HepG2 (cell line): ENCODE measurements around the gene MC1R. TPM values are rescaled to one million over a fixed set of nuclear protein-coding genes. Genes with fewer than 3 reads are reported as not detected.
A peak's percentile ranks its signal among the peaks of the same experiment; 100 is the strongest.

Source experiments
- ATAC-seq: fragments of 200-7000 bp; cut with Tn5 transposase; 3 replicates; pipeline ENCODE4 v1.9.1; 2020; ENCODE audit warnings: mild to moderate bottlenecking, moderate library complexity
- BruUV-seq: library from RNA; stranded (reverse); fragments of 400-500 nt; replicated peaks from 2 replicates; lab custom pipeline; 2021; lab: Mats Ljungman, UMichigan
- CTCF ChIA-PET: fragments of 300-600 bp; formaldehyde crosslinking; extraction: SDS; loops from one replicate; lab custom pipeline; 2021; ENCODE audit warnings: low total read pairs, inconsistent platforms, low intra/inter-chr PET ratio; lab: Yijun Ruan, JAX
- POLR2A ChIA-PET: fragments of 350-600 bp; sonication (Branson Sonifier 250); formaldehyde crosslinking; loops from one replicate; lab custom pipeline; 2020; ENCODE audit warnings: antibody characterized with exemption, inconsistent platforms; lab: Yijun Ruan, JAX
- DNase-seq: peaks from one replicate; pipeline ENCODE4 v3.0.0-alpha.2; 2015; ENCODE audit warnings: low spot score
- FAIRE-seq: peaks from 3 replicates; lab custom pipeline; 2011; peaks lifted over from hg19 to GRCh38; lab: Jason Lieb, UNC
- H2AFZ ChIP-seq: one replicate; pipeline ENCODE4 v1.6.1; 2011; ENCODE audit warnings: low read length, inconsistent platforms
- H3K27ac ChIP-seq: fragments of 300-600 bp; 3 replicates; pipeline ENCODE4 v1.8.0; 2011; ENCODE audit warnings: mixed run types, mild to moderate bottlenecking, mixed read lengths, low read length, inconsistent platforms; ENCODE audit not compliant: insufficient read depth; ENCODE audit errors: extremely low read length
- H3K27me3 ChIP-seq, 2 experiments: fragments of 200-600 bp in 1 of 2; 2 replicates in 1 of 2; 3 replicates in 1 of 2; pipeline versions ENCODE4 v1.6.0 to v1.8.0; 2011; ENCODE audit warnings: low read length in 2 of 2, mild to moderate bottlenecking in 2 of 2, moderate library complexity in 2 of 2, inconsistent platforms in 1 of 2; ENCODE audit not compliant: insufficient read depth in 2 of 2, control insufficient read depth in 1 of 2
- H3K36me3 ChIP-seq, 2 experiments: fragments of 200-600 bp in 1 of 2; replicated peaks in 1 of 2; 2 replicates in 1 of 2; 3 replicates in 1 of 2; pipeline versions ENCODE4 v1.5.1 to v1.8.0; 2011; ENCODE audit warnings: low read length in 2 of 2, inconsistent platforms in 1 of 2; ENCODE audit not compliant: insufficient read depth in 2 of 2, control insufficient read depth in 1 of 2
- H3K4me1 ChIP-seq: 2 replicates; pipeline ENCODE4 v1.5.1; 2012; ENCODE audit warnings: low read length, inconsistent platforms; ENCODE audit not compliant: insufficient read depth
- H3K4me2 ChIP-seq: 2 replicates; pipeline ENCODE4 v1.6.0; 2011; ENCODE audit warnings: low read depth, low read length, inconsistent platforms
- H3K4me3 ChIP-seq, 3 experiments: fragments of 200-600 bp in 1 of 3; sonication (generic), shearing (Covaris generic) in 1 of 3; replicated peaks in 1 of 3; 2 replicates each; pipeline ENCODE4 v1.5.1; 2011 to 2016; ENCODE audit warnings: low read length in 3 of 3, inconsistent platforms in 2 of 3, low read depth in 2 of 3, mild to moderate bottlenecking in 2 of 3, control low read depth in 1 of 3, mixed read lengths in 1 of 3; ENCODE audit not compliant: insufficient read depth in 1 of 3
- H3K79me2 ChIP-seq: one replicate; pipeline ENCODE4 v1.6.1; 2011; ENCODE audit warnings: low read length, inconsistent platforms; ENCODE audit not compliant: insufficient read depth
- H3K9ac ChIP-seq: 2 replicates; pipeline ENCODE4 v1.6.0; 2011; ENCODE audit warnings: mild to moderate bottlenecking, low read depth, low read length, inconsistent platforms; ENCODE audit not compliant: insufficient read depth
- H3K9me3 ChIP-seq: 2 replicates; pipeline ENCODE4 v1.5.1; 2012; ENCODE audit warnings: mild to moderate bottlenecking, low read length
- H4K20me1 ChIP-seq: 2 replicates; pipeline ENCODE4 v1.6.0; 2011; ENCODE audit warnings: inconsistent platforms, mild to moderate bottlenecking, low read length, moderate library complexity; ENCODE audit not compliant: insufficient read depth
- E2F1 ChIP-seq: sonication (generic); formaldehyde crosslinking; IDR thresholded peaks from 2 replicates; pipeline ENCODE4 v1.5.0; 2020; ENCODE audit warnings: missing genetic modification reagents
- LBX2 ChIP-seq: sonication (generic); formaldehyde crosslinking; IDR thresholded peaks from 2 replicates; pipeline ENCODE4 v1.5.0; 2020; ENCODE audit warnings: missing genetic modification reagents, mild to moderate bottlenecking, borderline replicate concordance
- MXI1 ChIP-seq: IDR thresholded peaks from 3 replicates; pipeline ENCODE4 v1.6.1; 2012; ENCODE audit warnings: low read depth, low read length, inconsistent platforms, borderline replicate concordance
- NR2F6 ChIP-seq, 2 experiments: IDR thresholded peaks; 2 replicates each; pipeline ENCODE4 v1.6.1; 2016; ENCODE audit warnings: antibody characterized with exemption in 1 of 2, mild to moderate bottlenecking in 1 of 2
- PAWR ChIP-seq: sonication (generic); formaldehyde crosslinking; IDR thresholded peaks from 2 replicates; pipeline ENCODE4 v1.4.0; 2020; ENCODE audit warnings: missing genetic modification reagents, mild to moderate bottlenecking, borderline replicate concordance
- RFX5 ChIP-seq: IDR thresholded peaks from 2 replicates; pipeline ENCODE4 v1.6.1; 2011; ENCODE audit warnings: low read depth, low read length, improper control_type of control experiment
- ZC3H4 ChIP-seq: sonication (generic); formaldehyde crosslinking; IDR thresholded peaks from 2 replicates; pipeline ENCODE4 v1.4.0; 2020; ENCODE audit warnings: missing genetic modification reagents, borderline replicate concordance
- ZNF235 ChIP-seq: sonication (generic); formaldehyde crosslinking; IDR thresholded peaks from 2 replicates; pipeline ENCODE4 v1.8.1; 2023; ENCODE audit warnings: mild to moderate bottlenecking, missing genetic modification reagents, borderline replicate concordance
- ZNF550 ChIP-seq: sonication (generic); formaldehyde crosslinking; IDR thresholded peaks from 2 replicates; pipeline ENCODE4 v1.4.0; 2020; ENCODE audit warnings: mild to moderate bottlenecking, missing genetic modification reagents, borderline replicate concordance
- ZNF556 ChIP-seq: sonication (generic); formaldehyde crosslinking; IDR thresholded peaks from 2 replicates; pipeline ENCODE4 v1.4.0; 2020; ENCODE audit warnings: mild to moderate bottlenecking, missing genetic modification reagents, borderline replicate concordance
- ZNF564 ChIP-seq: sonication (generic); formaldehyde crosslinking; IDR thresholded peaks from 2 replicates; pipeline ENCODE4 v1.8.1; 2023; ENCODE audit warnings: mild to moderate bottlenecking, missing genetic modification reagents
- ZNF644 ChIP-seq: IDR thresholded peaks from 2 replicates; pipeline ENCODE4 v1.6.1; 2016; ENCODE audit warnings: low read depth
- ZNF724P ChIP-seq: sonication (generic); formaldehyde crosslinking; IDR thresholded peaks from 2 replicates; pipeline ENCODE4 v1.8.0; 2022; ENCODE audit warnings: missing genetic modification reagents, borderline replicate concordance
- WGBS: methylation state at CpG from one replicate; pipeline ENCODE4 v1.1.6; 2017; ENCODE audit warnings: low lambda C conversion rate; 5-methylcytosine and 5-hydroxymethylcytosine counted together
- in situ Hi-C: cut with HindIII; loops from 2 replicates; pipeline ENCODE4 v1.10.0; 2017; ENCODE audit warnings: low pct_unique_long_range_greater_than_20kb; ENCODE audit not compliant: extremely low pct_ligation_motif_present
- intact Hi-C: fragments of 100-400 bp; cut with micrococcal nuclease; formaldehyde crosslinking; loops from one replicate; pipeline ENCODE4 v1.10.0; 2022; ENCODE audit not compliant: unreplicated experiment
- polyA plus RNA-seq, 8 experiments: library from polyadenylated mRNA; depleted of rRNA in 3 of 8; stranded (reverse) in 7 of 8; unstranded in 1 of 8; fragments of >200 nt; fragmentation: Illumina TruSeq in 4 of 8; extraction: Trizol in 4 of 8; gene quantifications; 2 replicates each; pipeline versions ENCODE4 v1.2.1 to v1.2.3, GENCODE V29; 2011 to 2016; ENCODE audit warnings: low read depth in 4 of 8, missing spikeins in 1 of 8, mixed read lengths in 1 of 8; ENCODE audit not compliant: insufficient read depth in 1 of 8
- total RNA-seq, 5 experiments: library from RNA; depleted of rRNA; stranded (reverse); fragments of >200 nt; fragmentation: Illumina TruSeq; extraction: Trizol; gene quantifications; 2 replicates each; pipeline ENCODE4 v1.2.3, GENCODE V29; 2016; ENCODE audit warnings: low read depth in 1 of 5
- TF ChIP-seq, protein P1 (sequence below): sonication (generic); formaldehyde crosslinking; IDR thresholded peaks from 2 replicates; pipeline ENCODE4 v1.4.0; 2020; ENCODE audit warnings: mild to moderate bottlenecking, missing genetic modification reagents, borderline replicate concordance

The MC1R gene
- total and polyA plus RNA-seq, 2 of the 13 experiments (the other 11 are each of a cell fraction or from before 2014, with no cell fraction given) = 9.1 to 14.8 TPM

DNA sequence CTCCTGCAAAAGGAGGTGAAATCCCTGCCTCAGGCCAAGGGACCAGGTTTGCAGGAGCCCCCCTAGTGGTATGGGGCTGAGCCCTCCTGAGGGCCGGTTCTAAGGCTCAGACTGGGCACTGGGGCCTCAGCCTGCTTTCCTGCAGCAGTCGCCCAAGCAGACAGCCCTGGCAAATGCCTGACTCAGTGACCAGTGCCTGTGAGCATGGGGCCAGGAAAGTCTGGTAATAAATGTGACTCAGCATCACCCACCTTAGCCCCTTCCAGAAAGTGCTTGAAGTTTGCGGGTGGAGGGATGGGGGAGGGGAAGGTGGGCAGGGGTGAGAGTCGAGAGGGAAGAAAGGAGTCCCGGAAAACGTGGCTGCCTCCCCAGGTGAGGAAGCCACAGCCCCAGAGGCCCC is 2.1 kb downstream of the MC1R start (continued):
- TF ChIP-seq ZNF550 (CRISPR knock-in tag) (no peak), ZNF235 (CRISPR knock-in tag) (0 out of 2 replicates have a peak, but pooled peaks have one; percentile 9)
- TF ChIP-seq, protein P1, sequence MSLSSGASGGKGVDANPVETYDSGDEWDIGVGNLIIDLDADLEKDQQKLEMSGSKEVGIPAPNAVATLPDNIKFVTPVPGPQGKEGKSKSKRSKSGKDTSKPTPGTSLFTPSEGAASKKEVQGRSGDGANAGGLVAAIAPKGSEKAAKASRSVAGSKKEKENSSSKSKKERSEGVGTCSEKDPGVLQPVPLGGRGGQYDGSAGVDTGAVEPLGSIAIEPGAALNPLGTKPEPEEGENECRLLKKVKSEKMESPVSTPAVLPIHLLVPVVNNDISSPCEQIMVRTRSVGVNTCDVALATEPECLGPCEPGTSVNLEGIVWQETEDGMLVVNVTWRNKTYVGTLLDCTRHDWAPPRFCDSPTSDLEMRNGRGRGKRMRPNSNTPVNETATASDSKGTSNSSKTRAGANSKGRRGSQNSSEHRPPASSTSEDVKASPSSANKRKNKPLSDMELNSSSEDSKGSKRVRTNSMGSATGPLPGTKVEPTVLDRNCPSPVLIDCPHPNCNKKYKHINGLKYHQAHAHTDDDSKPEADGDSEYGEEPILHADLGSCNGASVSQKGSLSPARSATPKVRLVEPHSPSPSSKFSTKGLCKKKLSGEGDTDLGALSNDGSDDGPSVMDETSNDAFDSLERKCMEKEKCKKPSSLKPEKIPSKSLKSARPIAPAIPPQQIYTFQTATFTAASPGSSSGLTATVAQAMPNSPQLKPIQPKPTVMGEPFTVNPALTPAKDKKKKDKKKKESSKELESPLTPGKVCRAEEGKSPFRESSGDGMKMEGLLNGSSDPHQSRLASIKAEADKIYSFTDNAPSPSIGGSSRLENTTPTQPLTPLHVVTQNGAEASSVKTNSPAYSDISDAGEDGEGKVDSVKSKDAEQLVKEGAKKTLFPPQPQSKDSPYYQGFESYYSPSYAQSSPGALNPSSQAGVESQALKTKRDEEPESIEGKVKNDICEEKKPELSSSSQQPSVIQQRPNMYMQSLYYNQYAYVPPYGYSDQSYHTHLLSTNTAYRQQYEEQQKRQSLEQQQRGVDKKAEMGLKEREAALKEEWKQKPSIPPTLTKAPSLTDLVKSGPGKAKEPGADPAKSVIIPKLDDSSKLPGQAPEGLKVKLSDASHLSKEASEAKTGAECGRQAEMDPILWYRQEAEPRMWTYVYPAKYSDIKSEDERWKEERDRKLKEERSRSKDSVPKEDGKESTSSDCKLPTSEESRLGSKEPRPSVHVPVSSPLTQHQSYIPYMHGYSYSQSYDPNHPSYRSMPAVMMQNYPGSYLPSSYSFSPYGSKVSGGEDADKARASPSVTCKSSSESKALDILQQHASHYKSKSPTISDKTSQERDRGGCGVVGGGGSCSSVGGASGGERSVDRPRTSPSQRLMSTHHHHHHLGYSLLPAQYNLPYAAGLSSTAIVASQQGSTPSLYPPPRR (CRISPR knock-in tag) = no peak

DNA sequence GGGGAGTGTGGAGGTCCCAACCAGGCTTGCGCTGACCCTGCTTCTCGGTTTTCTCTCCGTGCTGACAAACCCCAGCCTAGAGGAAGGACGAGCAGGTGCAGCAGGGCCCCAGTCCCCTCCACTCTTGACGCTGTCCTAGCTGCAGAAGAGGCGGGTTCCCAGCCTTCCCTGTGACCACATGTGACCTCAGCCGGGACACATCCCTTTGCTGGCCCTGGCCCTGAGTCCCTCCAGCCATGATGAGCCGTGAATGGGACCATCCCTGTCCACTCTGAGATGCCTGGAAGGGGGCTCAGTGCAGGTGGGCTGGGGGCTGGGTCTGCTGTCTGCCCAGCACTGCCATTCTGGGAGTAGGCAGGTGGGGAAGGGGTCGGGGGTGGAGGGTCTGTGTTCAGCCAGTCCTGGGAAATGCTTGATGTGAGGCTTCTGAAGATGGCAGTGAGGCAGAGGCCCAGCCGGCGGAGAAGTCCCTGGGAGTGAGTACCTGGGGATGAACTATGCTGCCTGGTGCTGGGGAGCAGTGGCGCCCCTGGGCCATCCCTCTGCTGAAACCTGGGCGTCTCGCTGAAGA is 2.6 kb downstream of the MC1R start:
- in situ Hi-C loops = loop anchor here (5.0 kb wide), 1 partner anchor 101 kb away; no protein-coding TSS in a partner anchor
- no TSS peak for BruUV-seq
- FAIRE-seq = no peak
- TF ChIP-seq ZC3H4 (peak; percentile 91; the same call in 1 of the 2 replicates), ZNF235 (CRISPR knock-in tag) (0 out of 2 replicates have a peak, but pooled peaks have one; percentile 2), PAWR (CRISPR knock-in tag) (0 out of 2 replicates have a peak, but pooled peaks have one; percentile 53), ZNF550 (CRISPR knock-in tag) (peak; percentile 20; the same call in 1 of the 2 replicates), ZNF564 (CRISPR knock-in tag) (no peak), ZNF644 (CRISPR knock-in tag) (peak; percentile 7; the same call in 1 of the 2 replicates), ZNF556 (peak; percentile 34; the same call in 1 of the 2 replicates), NR2F6 (IDR thresholded peaks at IDR 0.05) (no peak; the same call in 1 of the 2 replicates), NR2F6 (CRISPR knock-in tag; IDR thresholded peaks at IDR 0.05) (0 out of 2 replicates have a peak, but pooled peaks have one; percentile 20), E2F1 (CRISPR knock-in tag) (no peak), MXI1 (peak; percentile 55; the same call in 1 of the 3 replicates), LBX2 (no peak), ZNF724P (CRISPR knock-in tag) (0 out of 2 replicates have a peak, but pooled peaks have one; percentile 20), RFX5 (no peak)

More for the DNA sequence above, 2.6 kb downstream of the MC1R start:
- Histone ChIP-seq H4K20me1 (peaks cover 24% of the 10 kb centered on the region), H3K4me1 (peaks cover 71% of the 10 kb centered on the region), H3K27me3 (no peaks in the 10 kb centered on the region; a peak in 1 of 5 replicates), H3K4me3 (peak overlapping the region; percentile 64 to 90 (median 74)), H3K4me2 (peak overlapping the region; percentile 98), H3K9ac (peak overlapping the region; percentile 97), H3K9me3 (no peaks in the 10 kb centered on the region), H3K79me2 (peaks cover 36% of the 10 kb centered on the region), H3K27ac (peak overlapping the region; percentile 88), H2AFZ (no peak overlapping the region), H3K36me3 (no peaks in the 10 kb centered on the region)
- ChIA-PET POLR2A (interaction anchor here (0.7 to 4.8 kb wide), 20 partner anchors 11 to 250 kb away, joined by 3 to 86 read pairs (median 7); partner anchors contain the start of genes DEF8, FANCA and TCF25), CTCF (no interaction called here)
- DNase-seq (peak; percentile 55), ATAC-seq (peak; percentile 14)
- intact Hi-C loops = loop anchor here (5.0 kb wide), 1 partner anchor 101 kb away; no protein-coding TSS in a partner anchor
- no CpG with 5 or more reads among the region's 14 CpGs for WGBS
